ENCODE results near the gene EMILIN1.

Gene EMILIN1

DNA sequence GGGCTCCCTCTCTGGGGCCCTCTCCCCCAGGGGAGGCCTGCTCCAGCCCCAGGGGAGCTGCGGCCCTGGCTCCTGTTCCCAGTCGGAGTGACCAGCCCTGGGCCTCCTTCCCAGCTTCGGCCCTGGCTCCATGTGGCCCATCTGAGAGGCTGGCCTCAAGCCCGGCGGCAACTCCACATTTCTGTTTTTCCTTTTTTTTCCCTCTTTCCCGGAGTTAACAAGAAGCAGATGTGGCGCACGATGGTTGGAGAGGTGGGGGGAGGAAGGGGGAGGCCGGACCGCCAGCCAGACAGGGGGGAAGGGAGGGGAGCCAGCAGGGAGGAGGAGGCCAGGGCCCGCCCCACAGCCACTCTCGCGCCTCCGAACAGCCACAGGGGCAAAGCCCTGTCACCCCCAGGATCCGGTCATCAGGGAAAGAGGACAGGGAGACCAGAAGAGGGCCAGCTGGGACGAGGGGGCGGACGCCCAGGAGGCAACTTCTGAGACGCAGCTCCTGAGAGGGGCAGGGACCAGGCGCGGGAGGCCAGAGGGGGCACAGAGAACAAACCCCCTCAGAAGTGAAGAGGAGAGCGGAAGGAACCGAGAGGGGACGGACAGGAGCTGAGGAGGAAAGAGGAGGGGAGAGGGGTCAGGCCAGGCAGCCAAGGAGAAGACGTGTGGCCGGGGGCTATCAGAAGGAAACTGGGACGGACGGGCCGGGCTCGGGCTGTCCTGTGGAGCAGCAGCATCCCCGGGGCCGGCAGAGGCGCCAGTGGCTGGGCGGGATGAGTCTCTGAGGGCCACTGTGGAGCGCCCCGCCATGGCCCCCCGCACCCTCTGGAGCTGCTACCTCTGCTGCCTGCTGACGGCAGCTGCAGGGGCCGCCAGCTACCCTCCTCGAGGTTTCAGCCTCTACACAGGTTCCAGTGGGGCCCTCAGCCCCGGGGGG is at the start of gene EMILIN1:
Gene EMILIN1, plus strand, starts transcription at position 349 of the 928 bp plus-strand sequence. Its CDS starts 451 bp downstream, at position 800.
- no peak for DNase-seq (ENCODE audit: low read depth, low spot score)
- no peak within 1 kb of the TSS for H3K27ac ChIP-seq

DNA sequence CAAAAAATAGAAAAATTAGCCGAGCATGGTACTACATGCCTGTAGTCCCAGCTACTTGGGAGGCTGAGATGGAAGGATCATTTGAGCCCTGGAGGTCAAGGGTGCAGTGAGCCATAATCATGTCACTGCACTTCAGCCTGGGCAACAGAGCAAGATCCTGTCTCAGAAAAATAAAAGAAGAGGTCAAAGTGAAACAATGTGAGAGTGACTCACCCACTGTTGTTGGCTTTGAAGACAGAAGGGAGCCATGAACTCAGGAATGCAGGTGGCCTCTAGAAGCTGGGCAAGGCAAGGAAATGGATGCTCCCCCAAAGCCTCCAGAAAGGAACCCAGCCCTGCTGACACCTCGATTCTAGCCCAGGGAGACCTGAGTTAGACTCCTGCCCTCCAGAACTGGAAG is 49.4 kb upstream of the EMILIN1 start:
- DNase-seq (ENCODE audit: low read depth, low spot score), result no peak
- H3K27ac ChIP-seq, result no peak overlapping the region

DNA sequence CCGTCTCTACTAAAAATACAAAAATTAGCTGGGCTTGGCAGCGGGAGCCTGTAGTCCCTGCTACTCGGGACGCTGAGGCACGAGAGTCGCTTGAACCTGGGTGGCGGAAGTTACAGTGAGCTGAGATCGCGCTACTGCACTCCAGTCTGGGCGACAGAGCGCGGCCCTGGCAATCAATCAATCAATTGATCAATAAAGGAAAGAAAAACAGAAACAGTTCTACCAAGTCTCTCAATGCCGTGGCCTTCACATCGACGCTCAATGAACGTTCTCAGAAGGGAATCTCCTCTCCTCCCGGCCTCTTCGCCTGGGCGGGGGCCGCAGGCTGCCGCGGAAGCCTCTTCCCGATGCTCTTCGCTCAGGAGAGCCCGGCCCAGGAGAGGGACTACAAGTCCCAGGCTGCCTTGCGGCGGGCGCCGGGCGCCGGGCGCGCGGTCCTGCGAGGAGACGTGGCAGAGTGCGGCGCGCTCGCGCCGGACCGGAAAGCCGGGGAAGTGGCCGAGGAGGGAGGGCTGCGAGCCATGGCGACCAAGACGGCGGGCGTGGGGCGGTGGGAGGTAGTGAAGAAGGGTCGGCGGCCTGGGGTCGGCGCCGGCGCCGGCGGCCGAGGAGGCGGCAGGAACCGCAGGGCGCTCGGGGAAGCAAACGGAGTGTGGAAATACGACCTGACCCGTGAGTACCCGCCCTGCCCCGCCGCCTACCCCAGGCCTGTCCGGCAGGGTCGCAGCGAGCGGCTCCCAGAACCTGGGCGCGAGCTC is 45.7 kb upstream of the EMILIN1 start, which contains the start of gene TMEM214:
Gene TMEM214, plus strand, starts transcription at position 471 of the 758 bp plus-strand sequence. Its CDS starts 51 bp downstream, at position 522.
- DNase-seq (ENCODE audit: low read depth, low spot score), result peak; percentile 37
- H3K27ac ChIP-seq, result peak within 1 kb of the TSS; percentile 32

- DNase-seq (ENCODE audit: low read depth, low spot score), result no peak
- peak overlapping the region; percentile 32 for H3K27ac ChIP-seq
These were observed 45.1 kb upstream of the EMILIN1 start for GRCh38 chr2:27033253-27033852.

DNA sequence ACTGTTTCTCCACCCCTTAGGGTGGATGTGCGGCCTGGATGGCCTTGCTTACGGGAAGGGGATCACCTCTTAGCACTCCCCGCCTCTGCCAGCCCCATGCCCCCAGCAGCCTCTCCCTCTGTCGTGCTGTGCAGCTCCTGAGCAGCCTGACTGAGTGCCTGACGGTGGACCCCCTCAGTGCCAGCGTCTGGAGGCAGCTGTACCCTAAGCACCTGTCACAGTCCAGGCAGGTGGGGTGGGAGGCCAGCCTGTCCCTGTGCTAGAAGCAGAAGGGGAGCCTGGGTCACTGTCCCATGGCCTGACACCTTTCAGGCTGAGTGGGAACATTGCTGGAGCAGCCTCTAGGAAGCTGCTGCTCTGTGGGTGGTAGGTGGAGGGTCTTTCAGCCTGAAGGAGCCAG is 40.4 kb upstream of the EMILIN1 start:
- DNase-seq (ENCODE audit: low read depth, low spot score), result no peak
- H3K27ac ChIP-seq, result no peak overlapping the region

DNA sequence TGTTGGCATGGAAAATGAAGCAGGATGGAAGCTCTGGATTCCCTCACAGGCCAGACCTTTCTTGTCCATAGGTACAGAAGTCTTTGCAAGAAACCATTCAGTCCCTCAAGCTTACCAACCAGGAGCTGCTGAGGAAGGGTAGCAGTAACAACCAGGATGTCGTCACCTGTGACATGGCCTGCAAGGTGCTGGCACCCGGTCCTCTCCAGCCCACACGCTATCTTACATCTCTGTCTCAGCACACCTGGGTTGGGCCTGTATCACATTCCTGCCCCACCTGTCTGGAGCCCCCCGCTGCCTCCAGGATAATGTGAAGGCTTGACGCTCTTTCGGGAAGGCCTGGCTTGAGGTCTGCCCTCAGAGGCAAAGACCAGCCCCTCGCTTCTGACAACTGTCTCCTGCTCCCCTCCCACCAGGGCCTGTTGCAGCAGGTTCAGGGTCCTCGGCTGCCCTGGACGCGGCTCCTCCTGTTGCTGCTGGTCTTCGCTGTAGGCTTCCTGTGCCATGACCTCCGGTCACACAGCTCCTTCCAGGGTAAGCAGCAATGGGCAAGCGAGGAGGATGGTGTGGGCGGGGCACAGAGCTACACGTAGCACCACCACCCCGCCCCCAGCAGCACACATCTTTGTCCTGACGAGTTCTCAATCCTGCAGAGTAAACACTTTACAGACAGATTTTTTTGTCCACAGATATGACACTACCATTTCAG is 39.6 kb upstream of the EMILIN1 start:
- H3K27ac ChIP-seq, result no peak overlapping the region
- DNase-seq (ENCODE audit: low read depth, low spot score), result no peak

DNA sequence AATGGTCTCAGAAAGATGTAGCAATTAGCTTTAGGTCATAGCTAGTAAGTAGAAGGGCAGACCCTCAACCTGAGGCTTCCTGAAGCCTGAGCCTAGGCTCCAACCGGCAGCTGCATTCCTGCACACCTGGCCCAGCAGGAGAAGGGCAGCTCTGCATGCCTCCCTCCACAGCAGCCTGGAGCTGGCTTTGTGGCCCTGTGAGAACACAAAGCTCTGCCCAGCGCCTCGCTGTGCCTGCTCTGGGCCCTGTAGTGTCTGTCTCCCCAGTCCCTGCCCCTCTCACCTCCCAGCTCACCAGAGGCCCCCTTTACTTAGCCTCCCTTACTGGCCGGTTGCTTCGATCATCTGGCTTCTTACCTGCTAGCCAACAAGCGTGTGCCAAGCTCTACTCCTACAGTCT is 39.0 kb upstream of the EMILIN1 start:
- no peak overlapping the region for H3K27ac ChIP-seq
- no peak for DNase-seq (ENCODE audit: low read depth, low spot score)

GRCh38 chr2:27039871-27040270 is 38.5 kb upstream of the EMILIN1 start:
- DNase-seq (ENCODE audit: low read depth, low spot score), result no peak
- no peak overlapping the region for H3K27ac ChIP-seq

DNA sequence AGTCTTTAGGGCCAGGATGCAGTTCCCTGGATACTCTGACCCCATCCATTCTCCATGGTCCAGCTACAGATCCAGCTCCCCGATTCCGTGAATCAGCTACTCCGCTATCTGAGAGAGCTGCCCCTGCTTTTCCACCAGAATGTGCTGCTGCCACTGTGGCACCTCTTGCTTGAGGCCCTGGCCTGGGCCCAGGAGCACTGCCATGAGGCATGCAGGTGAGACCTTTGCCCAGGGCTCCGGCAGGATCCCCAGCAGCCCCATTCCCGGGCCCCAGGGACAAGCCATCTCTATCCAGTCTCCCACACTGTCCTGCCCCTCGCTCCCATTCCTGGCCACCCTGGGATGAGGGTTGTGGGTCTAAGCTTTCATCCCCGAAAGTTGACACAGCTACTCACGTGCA is 38.1 kb upstream of the EMILIN1 start:
- H3K27ac ChIP-seq, result no peak overlapping the region
- DNase-seq (ENCODE audit: low read depth, low spot score), result no peak

DNA sequence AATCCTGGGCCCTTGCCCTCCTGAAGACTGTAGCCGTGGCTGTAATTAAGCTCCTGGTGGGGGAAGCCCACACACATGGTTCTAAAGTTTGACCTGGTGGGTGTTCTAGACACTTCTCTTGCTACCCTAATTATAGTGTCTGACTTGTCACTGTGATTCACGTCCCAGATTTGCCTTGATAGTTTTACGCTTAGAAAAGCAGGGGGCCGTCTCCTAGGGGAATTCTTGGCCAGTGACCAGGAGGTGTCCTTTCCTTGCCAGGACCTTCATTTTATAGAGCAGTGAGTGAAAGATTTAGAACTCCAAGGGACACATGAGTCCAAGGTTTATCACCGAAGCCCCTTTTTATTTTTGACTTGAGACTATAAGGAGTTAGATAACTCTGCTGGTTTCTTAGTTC is 36.7 kb upstream of the EMILIN1 start:
- no peak overlapping the region for H3K27ac ChIP-seq
- no peak for DNase-seq (ENCODE audit: low read depth, low spot score)

DNA sequence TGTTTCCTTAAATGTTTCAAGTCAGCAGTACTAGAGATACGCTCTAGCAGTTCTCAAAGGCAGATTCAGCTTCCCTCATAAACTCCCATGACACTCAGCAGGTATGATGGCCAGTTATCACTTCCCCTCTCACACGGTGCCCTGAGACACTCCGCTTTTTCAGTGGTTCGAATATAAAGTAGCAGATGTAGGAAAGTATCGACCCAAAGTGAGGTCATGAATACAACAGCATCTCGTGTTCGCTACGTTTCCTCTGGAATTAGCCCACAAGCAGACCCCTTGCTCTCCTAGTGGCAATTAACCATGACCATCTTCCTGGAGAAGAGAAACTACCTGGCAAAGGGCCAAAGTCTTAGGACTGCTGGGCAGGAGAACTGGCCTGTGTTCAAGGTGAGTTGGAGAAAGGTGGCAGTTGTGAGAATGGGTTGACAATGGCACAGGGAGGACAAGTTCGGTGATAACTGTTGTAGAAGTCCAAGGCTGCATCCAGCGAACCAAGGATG is 36.2 kb upstream of the EMILIN1 start:
- DNase-seq (ENCODE audit: low read depth, low spot score), result no peak

DNA sequence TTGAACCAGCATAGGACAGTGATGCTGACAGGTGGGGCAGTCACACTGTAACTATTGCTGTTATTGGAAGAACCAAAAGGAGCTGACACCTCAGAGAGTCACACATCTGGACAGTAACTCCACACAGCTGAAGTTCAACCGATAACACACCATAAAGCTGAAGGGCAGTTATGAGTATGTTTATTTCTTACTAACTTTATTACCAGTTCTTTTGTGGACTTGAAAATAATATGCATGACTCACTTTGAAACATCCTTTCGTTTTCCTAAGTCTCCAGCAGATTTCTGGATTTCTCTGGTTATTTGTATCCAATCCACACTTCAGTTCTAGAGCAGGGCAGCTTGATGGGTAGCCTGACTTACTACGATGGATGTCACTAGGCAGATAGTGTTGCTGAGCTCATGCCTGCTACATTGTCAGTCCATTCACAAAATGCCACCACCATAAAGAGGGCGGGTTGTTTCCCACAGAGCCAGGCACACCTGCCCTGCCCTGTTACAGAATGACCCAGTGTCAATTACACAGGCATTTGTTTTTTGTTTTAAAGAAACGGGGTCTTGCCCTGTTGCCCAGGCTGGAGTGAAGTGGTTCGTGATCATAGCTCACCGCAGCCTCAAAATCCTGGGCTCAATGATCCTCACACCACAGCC is 35.3 kb upstream of the EMILIN1 start:
- no peak overlapping the region for H3K27ac ChIP-seq
- DNase-seq (ENCODE audit: low read depth, low spot score), result no peak

More for the DNA sequence above, 36.2 kb upstream of the EMILIN1 start:
- H3K27ac ChIP-seq, result no peak overlapping the region

DNA sequence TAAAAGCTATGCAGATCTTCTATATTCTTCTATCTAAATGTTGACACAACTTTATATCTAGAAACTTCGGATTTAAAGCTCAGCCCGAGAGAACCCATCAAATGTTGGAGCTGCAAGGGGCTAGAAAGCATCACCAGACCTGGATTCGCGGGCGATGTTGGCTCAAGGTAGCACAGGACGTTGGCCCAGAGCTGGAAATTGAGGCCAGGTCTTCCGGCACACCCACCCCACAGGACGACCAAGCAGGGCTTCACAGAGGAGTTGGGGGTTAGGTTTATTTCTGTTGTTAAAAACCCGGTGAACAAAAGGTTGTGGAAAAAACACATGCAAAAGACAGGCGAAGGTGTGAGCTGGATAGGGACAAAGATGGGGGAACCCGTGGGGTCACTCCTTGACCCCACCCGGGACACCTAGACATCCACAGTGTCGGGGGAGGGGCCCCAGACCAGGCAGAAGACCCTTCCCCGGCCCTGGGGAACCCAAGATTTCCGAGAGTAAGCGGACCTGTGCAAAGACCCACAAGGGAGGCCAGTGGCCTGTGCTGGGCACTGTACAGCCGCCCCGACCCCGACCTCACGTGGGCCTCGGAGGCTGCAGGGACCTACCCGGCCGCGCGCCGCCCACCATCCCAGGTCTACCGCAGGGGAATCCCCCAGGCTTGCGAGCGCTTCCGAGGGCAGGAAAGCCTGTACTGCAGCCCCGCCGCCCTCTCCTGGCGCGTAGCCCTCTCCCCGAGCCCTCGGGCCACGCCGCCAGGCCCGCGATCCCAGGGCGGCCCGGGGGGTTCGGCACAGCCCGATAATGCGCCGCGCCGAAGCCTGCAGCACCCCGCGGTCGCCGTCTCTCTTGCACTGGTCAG is 28.8 kb upstream of the EMILIN1 start:
- no peak for DNase-seq (ENCODE audit: low read depth, low spot score)
- peak overlapping the region; percentile 76 for H3K27ac ChIP-seq

DNA sequence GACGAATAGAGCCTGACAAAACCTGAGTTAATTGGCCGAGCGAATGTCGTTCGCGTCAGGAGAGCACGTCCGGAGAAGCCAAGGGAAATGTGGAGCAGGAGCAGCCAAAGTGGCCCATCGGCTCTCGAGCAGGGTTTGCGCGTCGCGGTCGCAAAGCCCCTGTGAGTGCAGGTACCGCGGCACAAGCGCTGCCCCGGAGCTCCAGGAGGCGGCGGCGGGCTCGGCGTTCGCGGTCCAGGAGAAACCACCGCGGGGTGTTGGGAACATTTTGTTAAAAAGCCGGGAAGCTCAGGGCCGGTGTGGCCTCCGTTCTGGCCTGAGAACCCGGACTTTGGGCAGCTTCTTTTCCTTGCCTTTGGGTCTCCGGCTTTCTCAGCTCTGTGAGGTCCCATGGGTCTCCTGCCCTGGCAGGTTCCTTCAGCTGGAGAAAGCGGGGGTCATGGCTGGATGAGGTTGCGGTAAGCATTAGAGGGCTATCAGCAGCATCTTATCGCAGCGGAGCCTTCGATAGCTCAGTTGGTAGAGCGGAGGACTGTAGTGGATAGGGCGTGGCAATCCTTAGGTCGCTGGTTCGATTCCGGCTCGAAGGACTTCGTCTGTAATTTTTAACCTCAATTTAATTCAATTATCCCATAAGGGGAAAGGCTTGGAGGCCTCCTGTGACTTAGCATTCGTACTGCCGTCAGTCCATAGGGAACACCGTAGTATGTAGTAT is 28.0 kb upstream of the EMILIN1 start:
- DNase-seq (ENCODE audit: low read depth, low spot score), result peak; percentile 81
- peak overlapping the region; percentile 76 for H3K27ac ChIP-seq

DNA sequence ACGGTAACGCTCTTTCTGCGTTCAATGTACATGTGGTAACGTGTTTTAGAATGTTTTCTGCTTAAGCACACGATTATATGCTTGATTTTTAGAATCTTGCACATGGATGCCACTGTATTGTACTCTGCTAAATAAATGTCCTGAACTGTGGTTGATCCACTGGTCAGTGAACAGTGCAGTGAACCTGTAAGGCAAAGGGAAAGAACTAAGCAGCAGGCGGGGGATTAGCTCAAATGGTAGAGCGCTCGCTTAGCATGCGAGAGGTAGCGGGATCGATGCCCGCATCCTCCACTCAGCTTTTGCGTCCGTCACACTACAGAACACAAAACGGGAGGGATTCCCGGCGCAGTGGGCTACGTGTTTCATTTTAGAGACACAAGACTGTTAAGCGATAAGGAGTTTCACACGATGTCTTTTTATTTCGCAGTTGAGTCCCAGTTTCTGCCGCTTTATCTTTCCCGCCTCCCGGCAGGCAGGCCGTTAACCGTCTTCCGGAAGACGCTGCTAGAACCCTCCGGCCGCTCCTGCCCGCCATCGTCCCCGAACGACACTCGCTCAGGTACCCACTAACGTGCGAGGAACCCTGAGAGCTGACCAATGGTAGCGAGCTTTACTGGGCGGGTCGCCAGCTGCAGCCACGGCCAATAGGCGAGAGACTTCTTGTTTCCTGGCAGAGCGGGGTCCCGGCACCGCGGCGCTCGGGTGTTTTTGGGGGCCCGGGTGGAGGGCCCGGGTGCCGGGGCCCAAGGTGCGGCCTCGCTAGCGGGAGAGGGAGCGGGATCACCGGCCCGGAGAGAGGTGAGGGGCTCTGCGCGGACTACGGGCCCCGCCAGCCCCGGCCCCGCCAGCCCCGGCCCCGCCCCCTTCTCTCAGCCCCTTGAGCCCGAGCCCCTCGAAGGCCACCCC is 27.2 kb upstream of the EMILIN1 start, which contains the start of gene AGBL5:
Gene AGBL5, plus strand, starts transcription at position 673 of the 906 bp plus-strand sequence. CDS start 1,291 bp downstream, outside the sequence.
- peak within 1 kb of the TSS; percentile 76 for H3K27ac ChIP-seq
- DNase-seq (ENCODE audit: low read depth, low spot score), result peak; percentile 60

- H3K27ac ChIP-seq, result peak overlapping the region; percentile 76
- DNase-seq (ENCODE audit: low read depth, low spot score), result no peak
These were observed 26.3 kb upstream of the EMILIN1 start for GRCh38 chr2:27051902-27052645.
